ENCODE data around the gene MT1A.

MT1A gene

DNA sequence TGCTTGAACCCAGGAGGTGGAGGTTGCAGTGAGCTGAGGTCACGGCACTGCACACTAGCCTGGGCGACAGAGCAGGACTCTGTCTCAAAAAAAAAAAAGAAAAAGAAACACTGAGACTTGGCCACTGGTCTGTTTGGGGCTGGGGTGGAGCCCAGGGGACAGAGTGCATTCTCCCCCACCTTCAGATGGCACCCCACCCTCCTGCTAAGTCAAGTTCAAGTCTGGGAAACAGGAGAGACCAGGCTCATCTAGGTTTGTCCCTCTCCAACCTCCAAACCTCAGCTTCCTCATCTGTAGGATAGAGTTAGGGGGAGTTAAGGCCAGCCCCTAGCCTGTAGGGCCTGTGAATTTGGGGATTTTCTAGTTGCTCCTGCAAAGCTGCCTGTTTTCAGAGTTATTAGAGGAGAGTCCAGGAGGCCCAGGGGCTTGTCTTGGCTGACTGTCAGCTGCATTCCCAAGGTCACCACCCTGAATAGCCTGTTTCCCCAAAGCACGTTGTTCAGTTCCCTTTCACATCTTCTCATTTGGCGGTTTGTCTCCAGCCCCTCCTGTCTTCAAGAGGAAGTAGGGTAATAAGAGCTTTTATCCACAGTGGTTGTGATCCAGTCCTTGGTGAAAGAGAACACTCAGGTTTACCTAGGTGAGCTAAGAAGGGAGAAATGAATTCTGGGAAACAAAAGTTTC is 46.9 kb upstream of the MT1A start:
- Histone ChIP-seq H4K20me1 (ENCODE audit: insufficient read depth, low read length) (no peaks in the 10 kb centered on the region), H3K79me2 (ENCODE audit: insufficient read depth, low read length) (no peaks in the 10 kb centered on the region), H3K4me2 (ENCODE audit: insufficient read depth, low read length) (no peak overlapping the region), H3K36me3 (ENCODE audit: insufficient read depth, low read length) (no peaks in the 10 kb centered on the region), H3K27me3 (ENCODE audit: insufficient read depth, low read length, poor library complexity) (no peaks in the 10 kb centered on the region), H3K4me3 (ENCODE audit: low read depth in 1 of 2, low read length in 2 of 2) (no peak overlapping the region), H3K9ac (ENCODE audit: low read depth, low read length) (no peak overlapping the region), H3K27ac (ENCODE audit: low read length) (no peak overlapping the region), H3K4me1 (ENCODE audit: insufficient read depth, low read length) (no peaks in the 10 kb centered on the region), H3K9me3 (ENCODE audit: insufficient read depth, low read length, severe bottlenecking) (no peaks in the 10 kb centered on the region), H2AFZ (ENCODE audit: low read depth, low read length) (no peak overlapping the region)
- no peak for TF ChIP-seq EZH2 (IDR thresholded peaks at IDR 0.05; ENCODE audit: borderline replicate concordance, low read depth, low read length, severe bottlenecking)
- TF ChIP-seq CTCF (IDR thresholded peaks at IDR 0.05; ENCODE audit: borderline replicate concordance, extremely low read depth, low read length, poor library complexity, severe bottlenecking), result no peak
- ATAC-seq (ENCODE audit: insufficient read depth, low read depth) (no peak), DNase-seq (no peak)

DNA sequence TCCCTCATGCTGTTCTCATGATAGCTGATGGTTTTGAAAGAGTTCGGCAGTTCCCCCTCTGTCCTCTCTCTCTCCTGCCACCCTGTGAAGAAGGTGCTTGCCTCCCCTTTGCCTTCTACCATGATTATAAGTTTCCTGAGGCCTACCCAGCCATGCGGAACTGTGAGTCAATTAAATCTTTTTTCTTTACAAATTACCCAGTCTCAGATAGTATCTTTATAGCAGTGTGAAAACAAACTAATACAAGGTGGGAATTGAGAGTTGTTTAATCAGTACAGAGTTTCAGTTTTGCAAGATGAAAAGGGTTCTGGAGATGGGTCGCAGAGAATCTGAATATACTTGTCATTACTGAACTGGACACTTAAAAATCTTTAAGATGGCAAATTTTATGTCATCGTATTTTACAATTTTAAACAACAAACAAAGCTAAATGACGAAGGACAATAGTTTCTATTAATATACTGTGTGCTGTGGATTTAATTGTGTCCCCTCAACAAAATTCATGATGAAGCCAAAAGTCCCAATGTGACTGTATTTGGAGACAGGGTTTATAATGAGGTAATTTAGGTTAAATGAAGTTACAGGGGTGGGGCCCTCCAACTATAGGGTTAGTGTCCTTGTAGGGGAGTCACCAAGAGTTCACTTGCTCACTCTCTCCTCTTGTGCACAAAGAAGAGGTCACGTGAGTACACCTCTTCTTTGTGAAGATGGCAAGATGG is 44.7 kb upstream of the MT1A start:
- ATAC-seq (ENCODE audit: insufficient read depth, low read depth), result no peak
- no peaks in the 10 kb centered on the region for H3K36me3 ChIP-seq (ENCODE audit: insufficient read depth, low read length)
- no peak overlapping the region for H3K4me3 ChIP-seq (ENCODE audit: low read depth in 1 of 2, low read length in 2 of 2)
- no peaks in the 10 kb centered on the region for H3K9me3 ChIP-seq (ENCODE audit: insufficient read depth, low read length, severe bottlenecking)
- no peaks in the 10 kb centered on the region for H3K4me1 ChIP-seq (ENCODE audit: insufficient read depth, low read length)
- TF ChIP-seq CTCF (IDR thresholded peaks at IDR 0.05; ENCODE audit: borderline replicate concordance, extremely low read depth, low read length, poor library complexity, severe bottlenecking) (no peak), EZH2 (IDR thresholded peaks at IDR 0.05; ENCODE audit: borderline replicate concordance, low read depth, low read length, severe bottlenecking) (no peak)
- no peak overlapping the region for H2AFZ ChIP-seq (ENCODE audit: low read depth, low read length)
- no peak overlapping the region for H3K27ac ChIP-seq (ENCODE audit: low read length)
- H3K27me3 ChIP-seq (ENCODE audit: insufficient read depth, low read length, poor library complexity), result no peaks in the 10 kb centered on the region
- DNase-seq, result no peak
- no peak overlapping the region for H3K9ac ChIP-seq (ENCODE audit: low read depth, low read length)
- H3K4me2 ChIP-seq (ENCODE audit: insufficient read depth, low read length), result no peak overlapping the region
- no peaks in the 10 kb centered on the region for H4K20me1 ChIP-seq (ENCODE audit: insufficient read depth, low read length)
- no peaks in the 10 kb centered on the region for H3K79me2 ChIP-seq (ENCODE audit: insufficient read depth, low read length)

GRCh38 chr16:56594292-56594619 is 44.2 kb upstream of the MT1A start:
- Histone ChIP-seq H3K4me1 (ENCODE audit: insufficient read depth, low read length) (no peaks in the 10 kb centered on the region), H3K27ac (ENCODE audit: low read length) (no peak overlapping the region), H3K4me3 (ENCODE audit: low read depth in 1 of 2, low read length in 2 of 2) (no peak overlapping the region), H3K79me2 (ENCODE audit: insufficient read depth, low read length) (no peaks in the 10 kb centered on the region), H2AFZ (ENCODE audit: low read depth, low read length) (no peak overlapping the region), H4K20me1 (ENCODE audit: insufficient read depth, low read length) (no peaks in the 10 kb centered on the region), H3K9me3 (ENCODE audit: insufficient read depth, low read length, severe bottlenecking) (no peaks in the 10 kb centered on the region), H3K4me2 (ENCODE audit: insufficient read depth, low read length) (no peak overlapping the region), H3K27me3 (ENCODE audit: insufficient read depth, low read length, poor library complexity) (no peaks in the 10 kb centered on the region), H3K36me3 (ENCODE audit: insufficient read depth, low read length) (no peaks in the 10 kb centered on the region), H3K9ac (ENCODE audit: low read depth, low read length) (no peak overlapping the region)
- TF ChIP-seq CTCF (IDR thresholded peaks at IDR 0.05; ENCODE audit: borderline replicate concordance, extremely low read depth, low read length, poor library complexity, severe bottlenecking) (no peak), EZH2 (IDR thresholded peaks at IDR 0.05; ENCODE audit: borderline replicate concordance, low read depth, low read length, severe bottlenecking) (no peak)
- DNase-seq (no peak), ATAC-seq (ENCODE audit: insufficient read depth, low read depth) (no peak)
